ENCODE results near the gene KLF12.

GRCh38 chr13:74087357-74087756, 46.8 kb downstream of the KLF12 start:
- TF ChIP-seq CTCF (IDR thresholded peaks at IDR 0.05), result no peak
- TF ChIP-seq POLR2A (IDR thresholded peaks at IDR 0.05), result no peak
